HL-60 (cell line): ENCODE data around the gene TBC1D22A.

Experiments
- DNase-seq, 2 experiments: peaks; one replicate each; pipeline ENCODE4 v3.0.0-alpha.2; 2010 to 2020; ENCODE audit warnings: low read depth in 1 of 2, low spot score in 1 of 2
- H3K27ac ChIP-seq: fragments of 250-450 bp; sonication (Bioruptor Pico); replicated peaks from 2 replicates; pipeline ENCODE4 v1.5.1; 2020; ENCODE audit warnings: mild to moderate bottlenecking, moderate library complexity
- H3K27me3 ChIP-seq: fragments of 250-450 bp; sonication (Bioruptor Pico); 2 replicates; pipeline ENCODE4 v1.5.1; 2021; ENCODE audit warnings: mild to moderate bottlenecking, moderate library complexity; ENCODE audit not compliant: insufficient read depth, poor library complexity, severe bottlenecking
- H3K4me3 ChIP-seq: replicated peaks from 2 replicates; pipeline ENCODE4 v1.5.1; 2011; ENCODE audit warnings: mild to moderate bottlenecking, control low read depth, low read length; ENCODE audit not compliant: insufficient read depth
- GABPA ChIP-seq: IDR thresholded peaks from 2 replicates; pipeline ENCODE4 v1.6.1; 2012; ENCODE audit warnings: low read depth
- POLR2AphosphoS5 ChIP-seq: IDR thresholded peaks from 2 replicates; pipeline ENCODE4 v1.6.1; 2012; ENCODE audit warnings: low read depth
- SPI1 ChIP-seq: IDR thresholded peaks from 2 replicates; pipeline ENCODE4 v1.6.1; 2012; ENCODE audit warnings: low read depth, mild to moderate bottlenecking, borderline replicate concordance
- TF ChIP-seq, protein P1 (sequence below): IDR thresholded peaks from one replicate; pipeline ENCODE4 v1.5.1; 2011; ENCODE audit warnings: low read length, control low read depth, inconsistent platforms; ENCODE audit not compliant: insufficient read depth
- TF ChIP-seq, protein P2 (sequence below): IDR thresholded peaks from 2 replicates; pipeline ENCODE4 v1.6.1; 2012; ENCODE audit warnings: low read depth; ENCODE audit not compliant: insufficient replicate concordance

TBC1D22A gene

DNA sequence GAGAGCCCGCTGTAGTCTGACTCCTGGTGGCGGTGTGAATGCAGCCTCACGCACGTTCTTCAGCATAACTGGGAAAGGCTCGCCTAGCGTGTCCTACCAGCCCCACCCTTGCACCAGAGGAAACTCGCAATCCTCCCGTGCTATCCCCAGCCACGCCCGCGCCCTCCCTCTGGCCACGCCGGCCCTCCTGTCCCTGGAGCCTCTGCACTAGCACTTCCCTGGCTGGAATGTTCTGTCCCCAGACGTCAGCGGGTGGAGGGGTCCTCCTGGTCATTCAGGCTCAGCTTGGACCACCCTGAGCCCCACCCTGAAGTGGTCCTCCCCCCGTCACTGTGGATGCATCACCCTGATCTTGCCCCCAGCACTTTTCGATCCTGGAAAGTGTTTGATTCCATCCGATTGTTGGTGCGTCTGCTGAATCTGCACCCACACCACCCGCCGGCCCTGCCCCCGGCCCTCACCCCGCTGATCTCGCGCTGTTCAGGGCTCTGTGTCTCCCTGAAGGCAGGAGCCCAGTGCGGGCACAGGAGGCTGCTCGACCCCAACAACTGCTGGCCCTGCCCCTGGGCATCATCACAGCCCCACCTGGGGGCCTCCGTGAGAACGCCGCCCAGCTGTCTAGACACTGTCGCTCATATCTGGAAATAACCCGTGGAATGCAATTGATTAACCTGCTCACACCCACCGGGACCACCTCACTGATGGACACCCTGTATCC is 437.0 kb downstream of the TBC1D22A start:
- DNase-seq: no peak
- Histone ChIP-seq H3K27ac (no peak overlapping the region), H3K27me3 (no peaks in the 10 kb centered on the region), H3K4me3 (no peak overlapping the region)
- TF ChIP-seq POLR2AphosphoS5 (no peak), GABPA (no peak), SPI1 (no peak)
- TF ChIP-seq, protein P1, sequence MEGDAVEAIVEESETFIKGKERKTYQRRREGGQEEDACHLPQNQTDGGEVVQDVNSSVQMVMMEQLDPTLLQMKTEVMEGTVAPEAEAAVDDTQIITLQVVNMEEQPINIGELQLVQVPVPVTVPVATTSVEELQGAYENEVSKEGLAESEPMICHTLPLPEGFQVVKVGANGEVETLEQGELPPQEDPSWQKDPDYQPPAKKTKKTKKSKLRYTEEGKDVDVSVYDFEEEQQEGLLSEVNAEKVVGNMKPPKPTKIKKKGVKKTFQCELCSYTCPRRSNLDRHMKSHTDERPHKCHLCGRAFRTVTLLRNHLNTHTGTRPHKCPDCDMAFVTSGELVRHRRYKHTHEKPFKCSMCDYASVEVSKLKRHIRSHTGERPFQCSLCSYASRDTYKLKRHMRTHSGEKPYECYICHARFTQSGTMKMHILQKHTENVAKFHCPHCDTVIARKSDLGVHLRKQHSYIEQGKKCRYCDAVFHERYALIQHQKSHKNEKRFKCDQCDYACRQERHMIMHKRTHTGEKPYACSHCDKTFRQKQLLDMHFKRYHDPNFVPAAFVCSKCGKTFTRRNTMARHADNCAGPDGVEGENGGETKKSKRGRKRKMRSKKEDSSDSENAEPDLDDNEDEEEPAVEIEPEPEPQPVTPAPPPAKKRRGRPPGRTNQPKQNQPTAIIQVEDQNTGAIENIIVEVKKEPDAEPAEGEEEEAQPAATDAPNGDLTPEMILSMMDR: no peak
- TF ChIP-seq, protein P2, sequence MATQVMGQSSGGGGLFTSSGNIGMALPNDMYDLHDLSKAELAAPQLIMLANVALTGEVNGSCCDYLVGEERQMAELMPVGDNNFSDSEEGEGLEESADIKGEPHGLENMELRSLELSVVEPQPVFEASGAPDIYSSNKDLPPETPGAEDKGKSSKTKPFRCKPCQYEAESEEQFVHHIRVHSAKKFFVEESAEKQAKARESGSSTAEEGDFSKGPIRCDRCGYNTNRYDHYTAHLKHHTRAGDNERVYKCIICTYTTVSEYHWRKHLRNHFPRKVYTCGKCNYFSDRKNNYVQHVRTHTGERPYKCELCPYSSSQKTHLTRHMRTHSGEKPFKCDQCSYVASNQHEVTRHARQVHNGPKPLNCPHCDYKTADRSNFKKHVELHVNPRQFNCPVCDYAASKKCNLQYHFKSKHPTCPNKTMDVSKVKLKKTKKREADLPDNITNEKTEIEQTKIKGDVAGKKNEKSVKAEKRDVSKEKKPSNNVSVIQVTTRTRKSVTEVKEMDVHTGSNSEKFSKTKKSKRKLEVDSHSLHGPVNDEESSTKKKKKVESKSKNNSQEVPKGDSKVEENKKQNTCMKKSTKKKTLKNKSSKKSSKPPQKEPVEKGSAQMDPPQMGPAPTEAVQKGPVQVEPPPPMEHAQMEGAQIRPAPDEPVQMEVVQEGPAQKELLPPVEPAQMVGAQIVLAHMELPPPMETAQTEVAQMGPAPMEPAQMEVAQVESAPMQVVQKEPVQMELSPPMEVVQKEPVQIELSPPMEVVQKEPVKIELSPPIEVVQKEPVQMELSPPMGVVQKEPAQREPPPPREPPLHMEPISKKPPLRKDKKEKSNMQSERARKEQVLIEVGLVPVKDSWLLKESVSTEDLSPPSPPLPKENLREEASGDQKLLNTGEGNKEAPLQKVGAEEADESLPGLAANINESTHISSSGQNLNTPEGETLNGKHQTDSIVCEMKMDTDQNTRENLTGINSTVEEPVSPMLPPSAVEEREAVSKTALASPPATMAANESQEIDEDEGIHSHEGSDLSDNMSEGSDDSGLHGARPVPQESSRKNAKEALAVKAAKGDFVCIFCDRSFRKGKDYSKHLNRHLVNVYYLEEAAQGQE: no peak

DNA sequence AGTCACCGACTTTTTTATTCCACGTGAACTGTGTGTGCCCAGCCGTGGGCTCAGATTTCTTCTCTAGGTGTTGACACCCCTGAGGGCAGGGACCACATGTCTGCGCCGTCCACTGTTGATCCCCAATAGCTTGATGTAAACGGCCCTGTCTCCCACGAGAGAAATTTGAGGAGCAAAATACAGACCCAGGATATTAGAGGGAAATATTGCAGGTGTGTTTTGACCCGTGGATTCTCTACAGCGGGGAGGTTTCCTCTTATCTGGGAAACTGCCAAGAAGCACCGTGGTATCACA is 437.5 kb downstream of the TBC1D22A start:
- DNase-seq: no peak
- H3K27ac ChIP-seq: no peak overlapping the region
- TF ChIP-seq, protein P2: no peak
- TF ChIP-seq SPI1 (no peak), POLR2AphosphoS5 (no peak), GABPA (no peak)
- TF ChIP-seq, protein P1: no peak
- H3K27me3 ChIP-seq: no peaks in the 10 kb centered on the region
- no peak overlapping the region for H3K4me3 ChIP-seq

DNA sequence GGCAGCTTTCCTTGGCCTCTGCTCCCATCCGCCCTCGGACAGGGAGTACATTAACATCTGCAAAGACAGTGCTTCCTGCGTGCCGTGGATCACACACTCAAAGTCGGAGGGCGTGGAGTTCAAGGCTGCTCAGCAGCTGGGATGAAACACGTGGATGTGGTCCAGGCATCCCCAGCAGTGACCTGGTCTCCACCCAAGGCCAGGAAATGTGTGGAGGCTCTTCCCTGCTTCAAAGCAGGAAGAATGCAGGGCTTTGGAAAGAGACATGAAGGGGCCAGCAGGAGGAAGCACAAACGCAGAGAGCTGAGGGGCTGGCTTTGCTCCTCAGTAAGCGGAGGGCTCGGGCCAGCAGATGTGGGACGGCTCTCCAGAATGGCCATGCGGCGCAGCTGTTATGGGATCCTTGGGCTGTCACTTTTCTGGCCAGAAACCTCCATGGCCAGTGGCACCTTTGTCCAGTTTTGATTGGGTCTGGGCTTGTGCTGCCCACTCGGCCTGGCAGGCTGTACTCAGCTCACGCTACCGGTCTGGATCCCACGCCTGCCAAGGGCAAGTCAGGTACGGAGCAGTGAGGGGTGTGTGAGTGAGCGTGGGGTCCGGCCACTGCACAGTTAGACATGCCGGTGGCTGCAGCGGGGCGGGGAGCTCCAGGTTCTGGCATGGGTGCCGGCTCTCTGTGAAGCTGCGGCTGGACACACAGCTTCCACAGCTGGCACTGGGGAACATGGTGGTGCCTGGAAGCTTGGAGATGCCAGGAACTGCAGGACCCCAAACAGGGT is 438.0 kb downstream of the TBC1D22A start:
- no peak for TF ChIP-seq SPI1
- TF ChIP-seq, protein P2: no peak
- no peak for TF ChIP-seq POLR2AphosphoS5
- no peak for TF ChIP-seq GABPA
- TF ChIP-seq, protein P1: no peak
- DNase-seq: no peak
- H3K27ac ChIP-seq: no peak overlapping the region
- H3K4me3 ChIP-seq: no peak overlapping the region
- H3K27me3 ChIP-seq: no peaks in the 10 kb centered on the region
